ENCODE data around the gene N4BP3.

N4BP3 gene

GRCh38 chr5:178104492-178104891, 8.8 kb upstream of the N4BP3 start:
- DNase-seq (ENCODE audit: low read depth): no peak
- no peak overlapping the region for H3K9ac ChIP-seq (ENCODE audit: low read length)

GRCh38 chr5:178106086-178106485, 7.2 kb upstream of the N4BP3 start:
- Histone ChIP-seq H3K36me3 (ENCODE audit: control insufficient read depth, insufficient read depth, low read length, severe bottlenecking) (no peaks in the 10 kb centered on the region), H3K9me3 (ENCODE audit: control insufficient read depth, low read length) (no peaks in the 10 kb centered on the region), H3K27me3 (replicated peaks; ENCODE audit: control insufficient read depth, insufficient read depth, low read length) (peaks cover 12% of the 10 kb centered on the region), H3K9ac (ENCODE audit: low read length) (no peak overlapping the region), H3K4me1 (ENCODE audit: control insufficient read depth, insufficient read depth, low read length) (no peaks in the 10 kb centered on the region), H3K4me3 (ENCODE audit: low read length) (no peak overlapping the region)
- DNase-seq (ENCODE audit: low read depth): no peak

More at GRCh38 chr5:178104492-178104891, 8.8 kb upstream of the N4BP3 start:
- H3K36me3 ChIP-seq (ENCODE audit: control insufficient read depth, insufficient read depth, low read length, severe bottlenecking): no peaks in the 10 kb centered on the region
- H3K9me3 ChIP-seq (ENCODE audit: control insufficient read depth, low read length): no peaks in the 10 kb centered on the region
- no peak overlapping the region for H3K4me3 ChIP-seq (ENCODE audit: low read length)
- no peaks in the 10 kb centered on the region for H3K4me1 ChIP-seq (ENCODE audit: control insufficient read depth, insufficient read depth, low read length)
- peaks cover 12% of the 10 kb centered on the region for H3K27me3 ChIP-seq (replicated peaks; ENCODE audit: control insufficient read depth, insufficient read depth, low read length)

- DNase-seq (ENCODE audit: low read depth): no peak
- Histone ChIP-seq H3K4me3 (ENCODE audit: low read length) (no peak overlapping the region), H3K9ac (ENCODE audit: low read length) (no peak overlapping the region), H3K36me3 (ENCODE audit: control insufficient read depth, insufficient read depth, low read length, severe bottlenecking) (no peaks in the 10 kb centered on the region), H3K4me1 (ENCODE audit: control insufficient read depth, insufficient read depth, low read length) (no peaks in the 10 kb centered on the region), H3K9me3 (ENCODE audit: control insufficient read depth, low read length) (no peaks in the 10 kb centered on the region), H3K27me3 (replicated peaks; ENCODE audit: control insufficient read depth, insufficient read depth, low read length) (peaks cover 12% of the 10 kb centered on the region)
These were observed 6.6 kb upstream of the N4BP3 start for GRCh38 chr5:178106556-178107239.

- no peak for DNase-seq (ENCODE audit: low read depth)
- H3K36me3 ChIP-seq (ENCODE audit: control insufficient read depth, insufficient read depth, low read length, severe bottlenecking): no peaks in the 10 kb centered on the region
- peaks cover 12% of the 10 kb centered on the region for H3K27me3 ChIP-seq (replicated peaks; ENCODE audit: control insufficient read depth, insufficient read depth, low read length)
- no peaks in the 10 kb centered on the region for H3K9me3 ChIP-seq (ENCODE audit: control insufficient read depth, low read length)
- H3K4me3 ChIP-seq (ENCODE audit: low read length): no peak overlapping the region
- H3K9ac ChIP-seq (ENCODE audit: low read length): no peak overlapping the region
- H3K4me1 ChIP-seq (ENCODE audit: control insufficient read depth, insufficient read depth, low read length): peaks cover 5% of the 10 kb centered on the region
These were observed 5.5 kb upstream of the N4BP3 start for GRCh38 chr5:178107756-178108310.

- Histone ChIP-seq H3K9me3 (ENCODE audit: control insufficient read depth, low read length) (no peaks in the 10 kb centered on the region), H3K36me3 (ENCODE audit: control insufficient read depth, insufficient read depth, low read length, severe bottlenecking) (no peaks in the 10 kb centered on the region), H3K27me3 (replicated peaks; ENCODE audit: control insufficient read depth, insufficient read depth, low read length) (peaks cover 12% of the 10 kb centered on the region), H3K4me1 (ENCODE audit: control insufficient read depth, insufficient read depth, low read length) (peaks cover 9% of the 10 kb centered on the region), H3K4me3 (ENCODE audit: low read length) (no peak overlapping the region), H3K9ac (ENCODE audit: low read length) (no peak overlapping the region)
- no peak for DNase-seq (ENCODE audit: low read depth)
These were observed 4.9 kb upstream of the N4BP3 start for GRCh38 chr5:178108446-178108845.

GRCh38 chr5:178108966-178109365, 4.4 kb upstream of the N4BP3 start:
- H3K9me3 ChIP-seq (ENCODE audit: control insufficient read depth, low read length): no peaks in the 10 kb centered on the region
- H3K27me3 ChIP-seq (replicated peaks; ENCODE audit: control insufficient read depth, insufficient read depth, low read length): peaks cover 12% of the 10 kb centered on the region
- peaks cover 9% of the 10 kb centered on the region for H3K4me1 ChIP-seq (ENCODE audit: control insufficient read depth, insufficient read depth, low read length)
- DNase-seq (ENCODE audit: low read depth): no peak
- no peak overlapping the region for H3K4me3 ChIP-seq (ENCODE audit: low read length)
- H3K36me3 ChIP-seq (ENCODE audit: control insufficient read depth, insufficient read depth, low read length, severe bottlenecking): no peaks in the 10 kb centered on the region
- no peak overlapping the region for H3K9ac ChIP-seq (ENCODE audit: low read length)

GRCh38 chr5:178110511-178110910, 2.8 kb upstream of the N4BP3 start:
- no peaks in the 10 kb centered on the region for H3K36me3 ChIP-seq (ENCODE audit: control insufficient read depth, insufficient read depth, low read length, severe bottlenecking)
- no peak for DNase-seq (ENCODE audit: low read depth)
- H3K4me3 ChIP-seq (ENCODE audit: low read length): no peak overlapping the region
- H3K9ac ChIP-seq (ENCODE audit: low read length): no peak overlapping the region
- H3K4me1 ChIP-seq (ENCODE audit: control insufficient read depth, insufficient read depth, low read length): peaks cover 9% of the 10 kb centered on the region
- H3K9me3 ChIP-seq (ENCODE audit: control insufficient read depth, low read length): no peaks in the 10 kb centered on the region
- H3K27me3 ChIP-seq (replicated peaks; ENCODE audit: control insufficient read depth, insufficient read depth, low read length): peaks cover 25% of the 10 kb centered on the region

- Histone ChIP-seq H3K4me3 (ENCODE audit: low read length) (no peak overlapping the region), H3K9me3 (ENCODE audit: control insufficient read depth, low read length) (no peaks in the 10 kb centered on the region), H3K36me3 (ENCODE audit: control insufficient read depth, insufficient read depth, low read length, severe bottlenecking) (no peaks in the 10 kb centered on the region), H3K27me3 (replicated peaks; ENCODE audit: control insufficient read depth, insufficient read depth, low read length) (peaks cover 32% of the 10 kb centered on the region), H3K9ac (ENCODE audit: low read length) (no peak overlapping the region), H3K4me1 (ENCODE audit: control insufficient read depth, insufficient read depth, low read length) (peaks cover 12% of the 10 kb centered on the region)
- DNase-seq (ENCODE audit: low read depth): peak; percentile 96
These were observed 1.4 kb upstream of the N4BP3 start for GRCh38 chr5:178111925-178112324.

- no peak for DNase-seq (ENCODE audit: low read depth)
- no peaks in the 10 kb centered on the region for H3K9me3 ChIP-seq (ENCODE audit: control insufficient read depth, low read length)
- peaks cover 36% of the 10 kb centered on the region for H3K27me3 ChIP-seq (replicated peaks; ENCODE audit: control insufficient read depth, insufficient read depth, low read length)
- H3K4me3 ChIP-seq (ENCODE audit: low read length): no peak overlapping the region
- peaks cover 12% of the 10 kb centered on the region for H3K4me1 ChIP-seq (ENCODE audit: control insufficient read depth, insufficient read depth, low read length)
- H3K9ac ChIP-seq (ENCODE audit: low read length): no peak overlapping the region
- no peaks in the 10 kb centered on the region for H3K36me3 ChIP-seq (ENCODE audit: control insufficient read depth, insufficient read depth, low read length, severe bottlenecking)
These were observed 787 bp upstream of the N4BP3 start for GRCh38 chr5:178112545-178112944.

GRCh38 chr5:178113841-178114324, 551 bp downstream of the N4BP3 start:
- DNase-seq (ENCODE audit: low read depth): no peak
- H3K4me3 ChIP-seq (ENCODE audit: low read length): no peak overlapping the region
- no peak overlapping the region for H3K9ac ChIP-seq (ENCODE audit: low read length)
- peaks cover 12% of the 10 kb centered on the region for H3K4me1 ChIP-seq (ENCODE audit: control insufficient read depth, insufficient read depth, low read length)
- H3K9me3 ChIP-seq (ENCODE audit: control insufficient read depth, low read length): no peaks in the 10 kb centered on the region
- no peaks in the 10 kb centered on the region for H3K36me3 ChIP-seq (ENCODE audit: control insufficient read depth, insufficient read depth, low read length, severe bottlenecking)
- H3K27me3 ChIP-seq (replicated peaks; ENCODE audit: control insufficient read depth, insufficient read depth, low read length): peaks cover 31% of the 10 kb centered on the region

- no peak for DNase-seq (ENCODE audit: low read depth)
- H3K9ac ChIP-seq (ENCODE audit: low read length): no peak overlapping the region
- peaks cover 36% of the 10 kb centered on the region for H3K27me3 ChIP-seq (replicated peaks; ENCODE audit: control insufficient read depth, insufficient read depth, low read length)
- H3K4me3 ChIP-seq (ENCODE audit: low read length): no peak overlapping the region
- H3K4me1 ChIP-seq (ENCODE audit: control insufficient read depth, insufficient read depth, low read length): peaks cover 12% of the 10 kb centered on the region
- H3K9me3 ChIP-seq (ENCODE audit: control insufficient read depth, low read length): no peaks in the 10 kb centered on the region
- no peaks in the 10 kb centered on the region for H3K36me3 ChIP-seq (ENCODE audit: control insufficient read depth, insufficient read depth, low read length, severe bottlenecking)
These were observed 1.2 kb downstream of the N4BP3 start for GRCh38 chr5:178114325-178115135.
